Measurements from ENCODE around the gene MAPKAP1. TPM values are rescaled to one million over a fixed set of nuclear protein-coding genes. Genes with fewer than 3 reads are reported as not detected.
A peak's percentile ranks its signal among the peaks of the same experiment; 100 is the strongest.

The MAPKAP1 gene
- total RNA-seq, 1 donor from 2014 or later: 56.6 TPM

- Histone ChIP-seq H3F3A (ENCODE audit: low read depth) (no peaks in the 10 kb centered on the region), H3K27ac (no peak overlapping the region), H3K9me3 (ENCODE audit: low read depth) (no peaks in the 10 kb centered on the region), H2AFZ (replicated peaks) (no peak overlapping the region), H3K79me2 (ENCODE audit: low read depth) (peaks cover 24% of the 10 kb centered on the region), H3K4me1 (peaks cover 12% of the 10 kb centered on the region), H3K4me2 (no peak overlapping the region), H3K9ac (no peak overlapping the region), H3K27me3 (no peaks in the 10 kb centered on the region), H3K4me3 (no peak overlapping the region), H3K36me3 (no peaks in the 10 kb centered on the region), H4K20me1 (ENCODE audit: low read depth) (no peaks in the 10 kb centered on the region)
- Mint-ChIP-seq H3K36me3 (peaks cover 4% of the 10 kb centered on the region), H3K27me3 (ENCODE audit: insufficient read depth, low read depth) (no peaks in the 10 kb centered on the region), H3K27ac (no peak overlapping the region), H3K4me3 (no peak overlapping the region), H3K4me1 (peaks cover 15% of the 10 kb centered on the region), H3K9me3 (no peaks in the 10 kb centered on the region)
- no peak for TF ChIP-seq EZH2phosphoT487 (IDR thresholded peaks at IDR 0.05)
- DNase-seq (ENCODE audit: low spot score): no peak
Measured at GRCh38 chr9:125591245-125591644, 115.8 kb downstream of the MAPKAP1 start.

- no peak for TF ChIP-seq CTCF (IDR thresholded peaks at IDR 0.05)
- no peak for TF ChIP-seq EZH2phosphoT487 (IDR thresholded peaks at IDR 0.05)
- TF ChIP-seq EZH2 (IDR thresholded peaks at IDR 0.05): no peak
- Histone ChIP-seq H4K20me1 (ENCODE audit: low read depth) (no peaks in the 10 kb centered on the region), H3F3A (ENCODE audit: low read depth) (no peaks in the 10 kb centered on the region), H3K27me3 (no peaks in the 10 kb centered on the region), H3K79me2 (ENCODE audit: low read depth) (peaks cover 24% of the 10 kb centered on the region), H3K9ac (no peak overlapping the region), H3K4me2 (no peak overlapping the region), H3K9me3 (ENCODE audit: low read depth) (no peaks in the 10 kb centered on the region), H3K36me3 (no peaks in the 10 kb centered on the region), H3K27ac (no peak overlapping the region), H3K4me3 (no peak overlapping the region), H3K4me1 (peaks cover 10% of the 10 kb centered on the region), H2AFZ (replicated peaks) (no peak overlapping the region)
- Mint-ChIP-seq H3K36me3 (peaks cover 2% of the 10 kb centered on the region), H3K4me3 (no peak overlapping the region), H3K4me1 (peaks cover 9% of the 10 kb centered on the region), H3K9me3 (no peaks in the 10 kb centered on the region), H3K27ac (no peak overlapping the region), H3K27me3 (ENCODE audit: insufficient read depth, low read depth) (no peaks in the 10 kb centered on the region)
- no peak for DNase-seq (ENCODE audit: low spot score)
Measured at GRCh38 chr9:125589287-125589686, 117.7 kb downstream of the MAPKAP1 start.

GRCh38 chr9:125587819-125588460, 119.1 kb downstream of the MAPKAP1 start:
- H3K4me3 ChIP-seq: no peak overlapping the region
- TF ChIP-seq EZH2phosphoT487 (IDR thresholded peaks at IDR 0.05) (no peak), CTCF (IDR thresholded peaks at IDR 0.05) (no peak), EZH2 (IDR thresholded peaks at IDR 0.05) (no peak)
- peaks cover 10% of the 10 kb centered on the region for H3K4me1 ChIP-seq

GRCh38 chr9:125586172-125586511, 120.9 kb downstream of the MAPKAP1 start:
- DNase-seq (ENCODE audit: low spot score): no peak
- H3K27me3 ChIP-seq: no peaks in the 10 kb centered on the region
- Mint-ChIP-seq H3K4me1 (peaks cover 2% of the 10 kb centered on the region), H3K36me3 (peaks cover 6% of the 10 kb centered on the region), H3K9me3 (no peaks in the 10 kb centered on the region), H3K4me3 (no peak overlapping the region), H3K27ac (peak overlapping the region; percentile 3), H3K27me3 (ENCODE audit: insufficient read depth, low read depth) (no peaks in the 10 kb centered on the region)
- no peaks in the 10 kb centered on the region for H4K20me1 ChIP-seq (ENCODE audit: low read depth)
- no peak overlapping the region for H3K27ac ChIP-seq
- no peak for TF ChIP-seq CTCF (IDR thresholded peaks at IDR 0.05)
- no peak for TF ChIP-seq EZH2 (IDR thresholded peaks at IDR 0.05)
- no peak for TF ChIP-seq EZH2phosphoT487 (IDR thresholded peaks at IDR 0.05)
- no peak overlapping the region for H3K9ac ChIP-seq
- peaks cover 16% of the 10 kb centered on the region for H3K79me2 ChIP-seq (ENCODE audit: low read depth)
- H3K4me2 ChIP-seq: peak overlapping the region; percentile 8
- H3K4me3 ChIP-seq: no peak overlapping the region
- peaks cover 10% of the 10 kb centered on the region for H3K4me1 ChIP-seq
- H2AFZ ChIP-seq (replicated peaks): no peak overlapping the region
- H3F3A ChIP-seq (ENCODE audit: low read depth): no peaks in the 10 kb centered on the region
- no peaks in the 10 kb centered on the region for H3K36me3 ChIP-seq
- no peaks in the 10 kb centered on the region for H3K9me3 ChIP-seq (ENCODE audit: low read depth)

More at GRCh38 chr9:125587819-125588460, 119.1 kb downstream of the MAPKAP1 start:
- Histone ChIP-seq H2AFZ (replicated peaks) (no peak overlapping the region), H3K36me3 (no peaks in the 10 kb centered on the region), H3F3A (ENCODE audit: low read depth) (no peaks in the 10 kb centered on the region), H4K20me1 (ENCODE audit: low read depth) (no peaks in the 10 kb centered on the region), H3K9me3 (ENCODE audit: low read depth) (no peaks in the 10 kb centered on the region), H3K4me2 (no peak overlapping the region), H3K27me3 (no peaks in the 10 kb centered on the region), H3K27ac (no peak overlapping the region), H3K79me2 (ENCODE audit: low read depth) (peaks cover 24% of the 10 kb centered on the region), H3K9ac (no peak overlapping the region)
- Mint-ChIP-seq H3K9me3 (no peaks in the 10 kb centered on the region), H3K4me1 (peaks cover 2% of the 10 kb centered on the region), H3K27me3 (ENCODE audit: insufficient read depth, low read depth) (no peaks in the 10 kb centered on the region), H3K27ac (no peak overlapping the region), H3K4me3 (no peak overlapping the region), H3K36me3 (peaks cover 4% of the 10 kb centered on the region)
- no peak for DNase-seq (ENCODE audit: low spot score)
